NCI-H524 (cell line): Measurements from ENCODE around the gene ADGRG6.
A peak's percentile ranks its signal among the peaks of the same experiment; 100 is the strongest.
"Not testable (repeated sequence)": the region's sequence is repeated elsewhere in the genome, so short reads cannot be mapped to it uniquely, and the experiment has no call there.

ENCODE experiments used
- DNase-seq, 2 experiments: peaks; one replicate each; lab custom pipeline; 2025; lab: John Stamatoyannopoulos, UW

ADGRG6 gene

DNA sequence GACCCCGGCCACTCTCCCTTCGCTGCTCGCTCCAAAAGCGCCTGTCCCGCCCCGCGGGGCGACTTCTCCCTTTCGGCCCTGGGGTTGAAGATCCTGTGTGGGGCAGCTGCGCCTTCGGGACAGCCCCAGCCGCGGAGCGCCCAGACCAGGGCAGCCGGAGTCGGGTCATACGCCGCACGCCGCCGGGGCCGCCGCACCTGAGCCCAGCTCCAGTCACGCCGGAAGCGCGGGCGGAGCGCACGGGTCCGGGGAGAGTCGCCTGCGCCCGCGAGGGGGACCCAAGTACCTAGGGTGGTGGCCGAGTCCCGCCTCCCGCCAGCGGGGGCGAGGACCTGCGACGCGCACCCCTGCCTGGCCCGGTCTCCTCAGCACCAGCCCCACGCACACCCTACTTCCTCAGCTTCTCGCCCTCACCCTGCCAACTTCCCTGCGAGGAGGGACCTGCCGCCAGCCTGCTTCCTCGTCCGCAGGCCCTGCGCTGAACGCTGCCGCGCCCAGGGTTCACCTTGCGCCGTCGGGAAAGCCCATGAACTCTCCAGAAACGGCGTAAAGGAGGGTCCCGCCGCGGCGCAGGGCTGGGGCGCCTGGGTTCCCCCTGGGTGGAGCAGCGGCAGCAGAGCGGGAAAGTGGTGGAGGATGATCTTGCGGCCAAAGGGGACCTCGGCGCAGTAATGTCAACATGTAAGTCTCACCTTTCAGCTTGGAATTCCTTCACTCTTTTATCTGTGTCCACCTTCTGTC is at the start of gene ADGRG6:
TSS of gene ADGRG6 (plus strand) at position 357 of the 741 bp plus-strand sequence. CDS start at position 680, 323 bp downstream.
- DNase-seq = peak; percentile 20 to 66

DNA sequence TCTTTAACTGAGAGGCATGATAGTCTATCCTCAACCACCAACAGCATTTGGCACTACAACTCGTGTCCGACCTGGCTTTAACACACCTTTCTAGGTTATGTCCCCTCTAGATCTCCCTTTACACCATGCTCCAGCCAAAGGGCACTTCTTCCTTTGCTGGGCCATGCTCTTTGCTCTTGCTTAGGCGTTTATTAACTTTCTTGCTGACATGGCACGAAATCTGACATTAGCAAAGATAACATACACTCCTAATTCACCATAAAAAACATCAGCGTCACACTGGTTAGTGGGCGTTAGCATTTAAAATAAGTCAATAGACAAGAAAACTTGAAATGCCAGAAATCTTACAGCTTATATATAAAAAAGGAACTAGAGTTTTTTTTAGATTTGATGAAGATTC is 47.3 kb upstream of the ADGRG6 start:
- no peak for DNase-seq

DNA sequence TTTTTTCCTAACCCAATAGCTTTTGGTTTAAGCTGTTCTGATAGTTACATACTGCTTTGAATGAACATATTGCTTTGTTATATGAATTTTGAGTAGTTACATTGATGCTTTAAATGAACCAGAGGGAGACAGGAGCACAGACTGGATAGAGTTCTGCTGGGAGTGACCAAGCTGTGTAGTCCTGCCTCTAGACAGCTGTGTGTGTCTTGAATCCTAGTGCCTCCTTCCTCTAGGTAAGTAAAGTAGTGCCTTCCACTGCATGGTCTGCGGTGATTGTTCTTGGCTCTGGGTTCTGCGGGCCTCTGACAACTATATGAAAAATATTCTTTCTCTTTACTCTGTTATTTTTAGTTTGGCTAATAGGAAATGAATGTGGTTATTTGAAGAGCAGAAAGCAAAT is 46.0 kb upstream of the ADGRG6 start:
- no peak for DNase-seq

- no peak for DNase-seq
These were observed 43.5 kb upstream of the ADGRG6 start for GRCh38 chr6:142258305-142258704.

GRCh38 chr6:142258757-142259156 is 43.0 kb upstream of the ADGRG6 start:
- DNase-seq = no peak

GRCh38 chr6:142260748-142261147 is 41.1 kb upstream of the ADGRG6 start:
- DNase-seq = no peak

- DNase-seq = no peak
These were observed 39.6 kb upstream of the ADGRG6 start for GRCh38 chr6:142262231-142262630.

GRCh38 chr6:142265476-142265875 is 36.3 kb upstream of the ADGRG6 start:
- DNase-seq = no peak

DNA sequence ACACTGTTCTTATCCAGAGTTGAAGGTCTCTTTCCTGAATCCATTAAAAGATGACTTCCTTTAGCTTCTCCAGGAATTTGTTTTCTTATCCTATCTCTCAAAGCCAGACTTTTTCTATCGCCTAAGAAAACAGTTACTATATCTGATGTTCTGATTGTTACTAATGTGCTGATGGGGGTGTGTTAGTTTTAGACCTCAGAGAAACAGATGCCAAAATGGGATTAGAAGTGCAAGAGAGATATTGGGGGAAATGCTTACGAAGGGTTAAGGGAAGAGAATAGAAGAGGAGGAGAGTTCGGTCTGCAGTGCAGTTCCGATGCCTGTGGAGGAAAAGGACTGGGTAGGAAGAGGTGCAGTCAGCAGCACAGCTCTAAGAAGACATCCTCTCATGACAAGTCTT is 35.7 kb upstream of the ADGRG6 start:
- DNase-seq = no peak

DNA sequence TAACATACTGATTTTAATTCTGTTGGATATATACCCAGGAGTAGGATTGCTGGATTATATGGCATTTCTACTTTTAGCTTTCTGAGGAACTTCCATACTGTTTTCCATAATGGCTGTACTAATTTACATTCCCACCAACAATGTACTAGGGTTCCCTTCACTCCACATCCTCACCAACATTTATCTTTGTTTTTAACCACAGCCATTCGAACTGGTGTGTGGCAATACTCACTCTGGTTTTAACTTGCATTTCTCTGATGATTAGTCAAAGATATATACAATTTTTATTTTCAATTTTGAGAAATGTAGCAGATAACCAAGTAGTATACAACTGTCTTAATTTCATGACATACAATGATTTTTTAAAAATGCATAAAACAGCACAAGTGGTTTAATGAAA is 30.3 kb upstream of the ADGRG6 start:
- DNase-seq = no peak

GRCh38 chr6:142274656-142275055 is 27.2 kb upstream of the ADGRG6 start:
- no peak for DNase-seq

DNA sequence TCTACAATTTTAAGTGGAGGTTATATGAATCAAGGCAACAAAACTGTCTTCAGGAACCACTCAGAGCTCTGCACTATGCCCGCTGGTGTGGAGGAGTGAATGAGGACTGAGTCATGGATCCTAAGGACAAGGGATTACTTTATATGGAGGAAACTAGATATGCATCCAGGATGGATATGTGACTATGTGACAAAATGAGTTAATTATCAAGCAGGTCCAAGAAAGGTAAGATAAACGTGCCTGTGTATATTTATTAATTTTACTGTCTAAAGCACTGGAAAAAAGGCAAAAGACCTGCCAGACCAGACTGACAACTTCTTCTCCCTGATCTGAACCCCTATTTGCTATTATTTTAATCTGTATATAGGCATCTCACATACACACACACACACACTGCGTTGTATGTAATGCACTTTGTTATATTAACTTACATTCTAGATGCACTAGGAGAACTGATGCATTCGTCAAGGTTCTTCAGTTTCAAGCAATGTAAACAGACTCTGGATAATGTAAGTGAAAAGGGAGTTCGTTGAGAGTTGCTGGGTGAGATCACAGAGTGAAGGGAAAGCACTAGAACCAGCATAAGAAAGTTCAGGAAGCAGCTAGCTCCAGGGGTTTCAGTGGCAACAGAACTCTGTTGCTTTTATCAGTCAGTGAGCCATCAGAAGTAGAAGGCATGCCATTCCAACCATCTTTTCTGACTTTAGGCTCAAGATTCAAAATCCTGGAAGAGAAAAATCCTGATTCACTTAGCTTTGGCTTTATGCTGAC is 26.4 kb upstream of the ADGRG6 start:
- no peak for DNase-seq

GRCh38 chr6:142276256-142276655 is 25.6 kb upstream of the ADGRG6 start:
- no peak for DNase-seq

DNA sequence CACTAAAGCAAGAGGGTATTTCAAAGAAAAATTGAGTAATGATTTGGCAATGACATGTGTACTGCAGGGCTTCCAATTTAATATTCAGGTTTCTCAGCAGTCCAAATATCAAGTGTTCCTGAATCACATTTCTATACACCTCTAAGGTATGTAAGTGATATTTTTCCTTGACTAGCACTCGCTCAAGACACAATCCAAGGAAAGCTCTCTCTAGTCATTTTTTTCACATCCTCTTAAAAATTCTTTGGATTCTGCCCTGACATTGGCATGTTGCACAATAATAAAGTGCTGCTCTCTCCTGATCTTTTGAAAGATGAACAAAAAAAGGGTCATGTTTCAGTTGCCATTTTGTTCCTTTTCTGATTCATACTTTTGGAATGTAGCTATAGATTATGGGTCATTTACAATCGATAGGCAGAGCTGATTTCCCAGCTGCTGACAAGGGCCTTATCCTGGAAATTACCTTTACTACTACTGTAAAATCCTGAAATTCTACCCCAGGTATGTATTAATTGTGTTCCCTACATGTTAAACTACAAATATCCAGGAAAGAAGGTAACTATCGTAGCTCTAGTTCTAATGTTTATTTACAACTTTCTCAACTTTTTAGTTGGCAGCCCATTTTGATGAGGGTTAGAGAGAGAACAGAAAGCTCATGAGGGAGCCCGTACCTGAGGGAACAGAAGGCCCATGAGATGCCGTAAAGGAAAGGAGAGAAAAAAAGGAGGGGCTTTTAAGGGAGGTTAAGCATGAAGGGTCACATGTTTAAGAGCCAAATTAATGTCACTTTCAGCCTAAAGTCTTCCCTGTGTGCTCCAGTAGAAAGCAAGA is 22.2 kb upstream of the ADGRG6 start:
- DNase-seq = no peak

DNA sequence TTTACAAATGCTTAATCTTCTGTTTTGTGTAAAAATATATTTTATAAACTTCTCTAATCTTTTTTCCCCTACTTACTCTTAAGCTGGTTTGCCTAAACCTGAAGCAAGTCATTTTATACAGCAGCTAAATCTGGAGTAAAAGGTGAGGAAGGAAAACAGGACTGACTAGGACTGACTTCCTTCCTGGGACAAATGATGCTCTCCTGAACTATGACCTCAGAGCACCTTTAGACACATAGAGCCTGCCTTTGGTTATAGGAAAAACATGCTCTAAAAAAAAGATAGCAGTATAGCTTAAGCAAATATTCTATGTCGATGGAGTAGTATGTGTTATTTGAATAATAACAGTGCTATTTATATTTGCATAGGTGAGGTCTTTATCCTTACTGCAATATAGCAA is 21.5 kb upstream of the ADGRG6 start:
- no peak for DNase-seq

DNA sequence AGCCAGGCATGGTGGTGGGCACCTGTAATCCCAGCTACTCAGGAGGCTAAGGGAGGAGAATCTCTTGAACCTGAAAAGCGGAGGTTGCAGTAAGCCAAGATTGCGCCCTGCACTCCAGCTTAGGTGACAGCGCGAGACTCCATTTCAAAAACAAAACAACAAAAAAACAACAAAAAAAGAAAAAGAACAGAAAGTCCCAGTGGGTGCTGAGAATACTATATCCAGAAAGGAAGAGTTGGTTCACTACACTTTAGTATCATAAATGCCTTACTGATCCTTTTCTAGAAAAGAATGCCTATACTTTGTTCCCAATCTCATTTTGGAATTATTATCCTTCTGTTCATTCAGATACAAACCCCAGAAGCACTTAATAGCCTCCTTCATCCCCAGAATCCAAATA is 20.9 kb upstream of the ADGRG6 start:
- no peak for DNase-seq

DNA sequence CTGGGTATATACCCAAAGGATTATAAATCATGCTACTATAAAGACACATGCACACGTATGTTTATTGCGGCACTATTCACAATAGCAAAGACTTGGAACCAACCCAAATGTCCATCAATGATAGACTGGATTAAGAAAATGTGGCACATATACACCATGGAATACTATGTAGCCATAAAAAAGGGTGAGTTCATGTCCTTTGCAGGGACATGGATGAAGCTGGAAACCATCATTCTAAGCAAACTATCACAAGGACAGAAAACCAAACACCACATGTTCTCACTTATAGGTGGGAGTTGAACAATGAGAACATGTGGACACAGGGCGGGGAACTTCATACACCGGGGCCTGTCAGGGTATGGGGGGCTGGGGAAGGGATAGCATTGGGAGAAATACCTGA is 18.7 kb upstream of the ADGRG6 start:
- DNase-seq = not testable (repeated sequence)

- DNase-seq = no peak
These were observed 17.4 kb upstream of the ADGRG6 start for GRCh38 chr6:142284419-142284818.

- DNase-seq = no peak
These were observed 16.3 kb upstream of the ADGRG6 start for GRCh38 chr6:142285235-142286087.

DNA sequence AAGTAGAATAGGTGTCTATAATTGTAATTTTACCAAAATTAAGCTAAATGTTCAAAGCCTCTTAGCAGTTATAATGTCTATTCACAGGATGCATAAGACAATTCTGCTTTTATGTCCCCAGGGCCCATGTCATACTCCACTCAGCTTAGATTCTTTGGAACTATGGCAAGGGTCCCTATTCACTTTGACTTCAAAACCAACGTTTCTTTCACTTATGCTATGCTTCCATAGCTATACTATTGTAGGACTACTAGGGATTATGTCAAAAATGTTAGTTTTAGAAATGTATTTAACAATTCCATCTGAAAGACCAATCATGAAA is 15.8 kb upstream of the ADGRG6 start:
- DNase-seq = no peak

DNA sequence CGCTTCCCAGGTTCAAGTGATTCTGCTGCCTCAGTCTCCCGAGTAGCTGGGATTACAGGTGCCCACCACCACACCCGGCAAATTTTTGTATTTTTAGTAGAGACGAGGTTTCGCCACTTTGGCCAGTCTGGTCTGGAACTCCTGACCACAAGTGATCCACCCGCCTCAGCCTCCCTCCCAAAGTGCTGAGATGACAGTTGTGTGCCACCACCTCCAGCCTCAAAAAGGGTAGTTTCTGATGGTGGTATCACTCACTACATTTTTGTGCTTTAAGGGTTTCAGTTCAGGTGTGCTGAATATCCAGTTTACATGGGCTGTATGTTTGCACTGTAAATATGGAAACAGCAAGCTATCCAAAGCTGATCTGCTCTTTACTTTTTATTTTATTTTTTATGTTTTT is 12.1 kb upstream of the ADGRG6 start:
- DNase-seq = no peak

DNA sequence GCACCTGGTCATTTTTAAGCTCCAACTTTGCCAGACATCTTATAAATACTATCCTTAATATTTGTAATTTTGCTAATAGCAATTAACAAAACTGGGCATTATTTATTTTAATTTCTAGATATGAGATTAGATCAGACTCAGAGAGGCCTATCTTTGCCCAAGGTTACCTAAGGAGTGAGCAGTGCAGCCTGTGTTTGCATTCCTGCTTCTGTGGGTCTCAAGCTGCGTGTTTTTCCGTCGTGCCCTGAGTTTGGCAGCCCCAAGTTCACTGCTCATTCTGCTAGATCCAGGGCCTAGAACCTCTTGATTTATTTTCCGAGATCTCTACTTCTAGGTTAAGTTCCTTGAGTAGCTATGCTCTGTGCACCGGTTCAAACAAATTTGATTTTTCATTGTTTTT is 11.0 kb upstream of the ADGRG6 start:
- no peak for DNase-seq
